ENCODE data around the gene COPE. TPM values are rescaled to one million over a fixed set of nuclear protein-coding genes. Genes with fewer than 3 reads are reported as not detected.
"Not testable (repeated sequence)": the region's sequence is repeated elsewhere in the genome, so short reads cannot be mapped to it uniquely, and the experiment has no call there.

The COPE gene
- 100 to 1,000 TPM in 2 of 3 donors, 10 to 100 TPM in 1; 93.3 to 142 (median 113) TPM for polyA plus RNA-seq (ENCODE audit: insufficient read length in 3 of 3)
- long read RNA-seq, donor 1, transcript COPE-201 (10 exons, 1,141 nt) = major isoform, 41 of 58 reads
- long read RNA-seq, donor 1, partial matches to known transcripts = 16 of 58 reads
- long read RNA-seq, donor 1, other reads (novel, unspliced or antisense) = 0 of 58 reads
- long read RNA-seq, donor 2, transcript COPE-201 (10 exons, 1,141 nt) = major isoform, 62 of 108 reads
- long read RNA-seq, donor 2, partial matches to known transcripts = 44 of 108 reads
- long read RNA-seq, donor 2, other reads (novel, unspliced or antisense) = 0 of 108 reads
- long read RNA-seq, donor 3, transcript COPE-201 (10 exons, 1,141 nt) = major isoform, 77 of 79 reads
- long read RNA-seq, donor 3, partial matches to known transcripts = 0 of 79 reads
- long read RNA-seq, donor 3, other reads (novel, unspliced or antisense) = 0 of 79 reads
- long read RNA-seq, donor 4, transcript COPE-201 (10 exons, 1,141 nt) = major isoform, 50 of 53 reads
- long read RNA-seq, donor 4, partial matches to known transcripts = 0 of 53 reads
- long read RNA-seq, donor 4, other reads (novel, unspliced or antisense) = 0 of 53 reads
- long read RNA-seq, donor 5, transcript COPE-201 (10 exons, 1,141 nt) = major isoform, 90 of 128 reads
- long read RNA-seq, donor 5, partial matches to known transcripts = 30 of 128 reads
- long read RNA-seq, donor 5, other reads (novel, unspliced or antisense) = 5 of 128 reads
- long read RNA-seq, donor 6, transcript COPE-201 (10 exons, 1,141 nt) = major isoform, 46 of 59 reads
- long read RNA-seq, donor 6, partial matches to known transcripts = 10 of 59 reads
- long read RNA-seq, donor 6, other reads (novel, unspliced or antisense) = 0 of 59 reads
- long read RNA-seq, donor 7, transcript COPE-201 (10 exons, 1,141 nt) = major isoform, 70 of 85 reads
- long read RNA-seq, donor 7, partial matches to known transcripts = 11 of 85 reads
- long read RNA-seq, donor 7, other reads (novel, unspliced or antisense) = 0 of 85 reads
- long read RNA-seq, donor 8 = 0 reads
- long read RNA-seq, donor 9, transcript COPE-201 (10 exons, 1,141 nt) = major isoform, 55 of 71 reads
- long read RNA-seq, donor 9, partial matches to known transcripts = 12 of 71 reads
- long read RNA-seq, donor 9, other reads (novel, unspliced or antisense) = 0 of 71 reads
- long read RNA-seq, donor 10, transcript COPE-201 (10 exons, 1,141 nt) = major isoform, 61 of 75 reads
- long read RNA-seq, donor 10, partial matches to known transcripts = 11 of 75 reads
- long read RNA-seq, donor 10, other reads (novel, unspliced or antisense) = 0 of 75 reads
- long read RNA-seq, donor 11, transcript COPE-201 (10 exons, 1,141 nt) = major isoform, 59 of 60 reads
- long read RNA-seq, donor 11, partial matches to known transcripts = 0 of 60 reads
- long read RNA-seq, donor 11, other reads (novel, unspliced or antisense) = 0 of 60 reads
- long read RNA-seq, donor 12, transcript COPE-201 (10 exons, 1,141 nt) = major isoform, 28 of 30 reads
- long read RNA-seq, donor 12, partial matches to known transcripts = 0 of 30 reads
- long read RNA-seq, donor 12, other reads (novel, unspliced or antisense) = 0 of 30 reads
- long read RNA-seq, donor 13, transcript COPE-201 (10 exons, 1,141 nt) = major isoform, 123 of 185 reads
- long read RNA-seq, donor 13, partial matches to known transcripts = 51 of 185 reads
- long read RNA-seq, donor 13, other reads (novel, unspliced or antisense) = 6 of 185 reads
- long read RNA-seq, donor 14, transcript COPE-201 (10 exons, 1,141 nt) = major isoform, 61 of 67 reads
- long read RNA-seq, donor 14, partial matches to known transcripts = 0 of 67 reads
- long read RNA-seq, donor 14, other reads (novel, unspliced or antisense) = 0 of 67 reads
- long read RNA-seq, donor 15, transcript COPE-201 (10 exons, 1,141 nt) = major isoform, 19 of 26 reads
- long read RNA-seq, donor 15, partial matches to known transcripts = 5 of 26 reads
- long read RNA-seq, donor 15, other reads (novel, unspliced or antisense) = 0 of 26 reads
- long read RNA-seq, donor 16, transcript COPE-201 (10 exons, 1,141 nt) = major isoform, 180 of 242 reads
- long read RNA-seq, donor 16, partial matches to known transcripts = 39 of 242 reads
- long read RNA-seq, donor 16, other reads (novel, unspliced or antisense) = 19 of 242 reads

GRCh38 chr19:18919086-18919899, at the start of gene COPE, which contains the start of gene DDX49:
Gene COPE (minus strand): TSS chr19:18919387. CDS start chr19:18919348, 39 bp downstream.
Gene DDX49 (plus strand): TSS chr19:18919715. CDS start chr19:18919742, 27 bp downstream.
- DNase-seq (ENCODE audit: extremely low read depth in 1 of 11, low read depth in 9 of 11, low spot score in 4 of 11) = peak; percentile 96 to 100 (median 99)

GRCh38 chr19:18967358-18968146, 48.4 kb upstream of the COPE start:
- DNase-seq (ENCODE audit: extremely low read depth in 1 of 11, low read depth in 9 of 11, low spot score in 4 of 11) = peak in 10 of 11 donors; percentile 49 to 84 (median 60)

DNA sequence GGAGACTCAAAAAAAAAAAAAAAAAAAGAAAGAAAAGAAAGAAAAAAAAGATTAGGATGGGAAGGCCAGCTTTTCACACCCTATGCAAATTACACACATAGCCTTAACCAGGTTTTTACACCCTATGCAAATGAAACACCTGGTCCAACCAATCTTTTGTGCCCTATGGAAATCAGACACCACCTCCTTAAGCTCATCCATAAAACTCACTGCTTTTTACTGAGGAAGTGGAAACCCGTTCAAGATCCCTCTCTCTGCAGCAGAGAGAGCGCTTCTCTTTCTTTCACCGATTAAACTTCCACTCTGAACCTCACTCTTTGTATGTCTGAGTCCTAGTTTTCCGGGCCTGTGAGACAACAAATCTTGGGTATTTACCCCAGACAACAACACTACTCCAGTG, 47.1 kb upstream of the COPE start:
- DNase-seq (ENCODE audit: extremely low read depth in 1 of 11, low read depth in 9 of 11, low spot score in 4 of 11) = no peak

DNA sequence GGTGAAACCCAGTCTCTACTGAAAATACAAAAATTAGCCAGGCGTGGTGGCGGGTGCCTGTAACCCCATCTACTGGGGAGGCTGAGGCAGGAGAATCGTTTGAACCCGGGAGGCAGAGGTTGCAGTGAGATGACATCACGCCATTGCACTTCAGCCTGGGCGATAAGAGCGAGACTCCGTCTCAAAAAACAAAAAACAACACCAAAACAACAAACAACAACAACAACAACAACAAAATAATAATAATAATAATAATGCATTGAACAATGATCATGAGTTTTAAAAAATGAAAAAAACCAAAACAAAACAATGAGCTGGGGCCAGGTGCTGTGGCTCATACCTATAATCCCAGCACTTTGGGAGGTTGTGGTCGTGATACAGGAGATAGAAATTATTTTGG, 44.9 kb upstream of the COPE start:
- no peak for DNase-seq (ENCODE audit: extremely low read depth in 1 of 11, low read depth in 9 of 11, low spot score in 4 of 11)

- DNase-seq (ENCODE audit: extremely low read depth in 1 of 11, low read depth in 9 of 11, low spot score in 4 of 11) = no peak
These were observed 42.8 kb upstream of the COPE start for GRCh38 chr19:18961767-18962620.

DNA sequence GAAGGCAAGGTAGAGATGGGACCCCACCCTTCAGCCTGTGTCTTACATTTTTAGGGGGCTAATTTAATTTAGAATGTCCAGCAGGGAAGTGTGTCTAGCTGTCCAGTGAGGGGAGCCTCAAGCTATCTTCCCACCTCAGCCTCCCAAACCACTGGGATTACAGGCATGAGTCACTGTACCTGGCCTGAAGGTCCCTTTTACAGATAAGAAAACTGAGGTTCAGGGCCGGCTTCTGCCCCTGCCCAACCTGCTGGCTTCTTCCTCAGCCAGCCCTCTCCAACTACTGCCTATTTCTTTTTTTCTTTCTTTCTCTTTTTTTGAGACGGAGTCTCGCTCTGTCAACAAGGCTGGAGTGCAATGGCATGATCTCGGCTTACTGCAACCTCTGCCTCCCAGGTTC, 41.2 kb upstream of the COPE start:
- no peak for DNase-seq (ENCODE audit: extremely low read depth in 1 of 11, low read depth in 9 of 11, low spot score in 4 of 11)

DNA sequence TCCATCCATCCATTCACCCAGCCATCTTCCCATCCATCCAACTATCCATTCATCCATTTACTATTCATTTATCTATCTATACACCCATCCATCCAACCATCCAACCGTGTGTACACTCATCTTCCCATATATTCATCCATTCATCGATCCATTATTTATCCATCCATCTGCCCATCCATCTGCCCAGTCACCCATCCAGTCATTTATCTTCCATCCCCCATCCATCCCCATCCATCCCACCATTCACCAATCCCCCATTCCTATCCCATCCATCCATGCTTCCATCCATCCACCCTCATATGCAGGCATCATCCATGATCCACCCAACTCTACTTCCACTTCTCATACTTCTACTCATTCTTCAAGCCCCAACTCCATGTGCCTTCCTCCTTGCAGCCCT, 35.9 kb upstream of the COPE start:
- no peak for DNase-seq (ENCODE audit: extremely low read depth in 1 of 11, low read depth in 9 of 11, low spot score in 4 of 11)

DNA sequence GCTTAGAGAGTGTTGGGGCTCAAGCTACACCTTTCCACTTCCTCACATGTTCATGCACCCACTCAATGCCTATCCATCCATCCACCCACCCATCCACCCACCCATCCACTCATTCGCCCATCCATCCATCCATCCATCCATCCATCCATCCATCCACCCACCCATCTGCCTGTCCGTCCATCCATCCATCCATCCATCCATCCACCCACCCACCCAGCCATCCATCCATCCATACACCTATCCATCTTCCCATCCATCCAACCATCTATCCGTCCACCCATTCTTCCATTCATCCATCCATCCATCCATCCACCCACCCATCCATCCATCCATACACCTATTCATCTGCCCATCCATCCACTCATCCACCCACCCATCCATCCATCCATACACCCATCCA, 34.9 kb upstream of the COPE start:
- no peak for DNase-seq (ENCODE audit: extremely low read depth in 1 of 11, low read depth in 9 of 11, low spot score in 4 of 11)

DNA sequence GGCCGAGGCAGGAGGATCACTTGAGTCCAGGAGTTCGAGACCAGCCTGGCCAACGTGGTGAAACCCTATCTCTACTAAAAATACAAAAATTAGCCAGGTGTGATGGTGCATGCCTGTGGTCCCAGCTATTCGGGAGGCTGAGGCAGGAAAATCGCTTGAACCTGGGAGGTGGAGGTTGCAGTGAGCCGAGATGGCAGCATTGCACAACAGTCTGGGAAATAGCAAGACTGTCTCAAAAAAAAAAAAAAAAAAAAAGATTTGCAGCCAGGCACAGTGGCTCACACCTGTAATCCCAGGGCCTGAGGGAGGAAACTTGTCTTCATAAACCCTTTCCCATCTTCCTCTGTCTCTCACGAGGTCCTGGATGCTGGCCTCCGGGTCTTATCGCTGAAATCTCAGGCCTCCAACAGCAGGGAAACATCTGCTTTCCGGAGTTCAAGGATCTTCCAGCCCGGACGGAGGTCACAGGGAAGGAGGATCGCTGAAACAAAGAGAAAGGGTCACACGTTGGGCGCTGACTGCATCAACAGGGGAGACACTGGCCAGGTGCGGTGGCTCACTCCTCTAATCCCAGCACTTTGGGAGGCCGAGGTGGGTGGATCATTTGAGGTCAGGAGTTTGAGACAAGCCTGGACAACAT, 33.3 kb upstream of the COPE start:
- not testable (repeated sequence) for DNase-seq (ENCODE audit: extremely low read depth in 1 of 11, low read depth in 9 of 11, low spot score in 4 of 11)

- no peak for DNase-seq (ENCODE audit: extremely low read depth in 1 of 11, low read depth in 9 of 11, low spot score in 4 of 11)
These were observed 32.6 kb upstream of the COPE start for GRCh38 chr19:18951721-18952281.

DNA sequence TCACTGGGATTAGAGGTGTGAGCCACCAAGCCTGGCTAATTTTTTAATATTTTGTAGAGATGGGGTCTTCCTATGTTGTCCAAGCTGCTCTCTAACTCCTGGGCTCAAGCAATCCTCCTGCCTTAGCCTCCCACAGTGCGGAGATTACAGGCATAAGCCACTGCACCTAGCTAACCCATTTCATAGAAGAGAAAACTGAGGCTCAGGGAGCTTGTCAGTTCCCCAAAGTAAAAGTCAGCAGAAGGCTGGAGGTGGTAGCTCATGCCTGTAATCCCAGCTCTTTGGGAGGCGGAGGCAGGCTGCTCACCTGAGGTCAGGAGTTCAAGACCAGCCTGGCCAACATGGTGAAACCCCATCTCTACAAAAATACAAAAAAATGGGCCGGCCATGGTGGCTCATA, 30.7 kb upstream of the COPE start:
- DNase-seq (ENCODE audit: extremely low read depth in 1 of 11, low read depth in 9 of 11, low spot score in 4 of 11) = no peak

DNA sequence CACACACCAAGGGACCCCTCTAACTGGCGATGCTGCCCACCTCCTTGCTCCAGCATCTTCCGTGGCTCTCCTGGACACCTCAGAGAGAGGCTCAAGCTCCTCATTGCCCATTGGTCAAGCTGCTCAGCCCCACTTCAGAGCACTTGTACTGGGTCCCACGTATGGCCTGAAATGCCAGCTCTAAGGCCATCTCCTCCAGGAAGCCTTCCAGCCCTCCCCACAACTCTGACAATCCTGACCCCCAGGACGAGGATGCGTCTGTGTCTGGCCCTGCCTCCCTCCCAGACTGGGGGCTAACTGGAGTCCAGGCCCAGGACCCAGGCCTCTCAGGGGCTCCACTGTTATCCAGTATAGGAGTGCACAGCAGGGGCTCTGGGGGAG, 29.8 kb upstream of the COPE start:
- DNase-seq (ENCODE audit: extremely low read depth in 1 of 11, low read depth in 9 of 11, low spot score in 4 of 11) = no peak

DNA sequence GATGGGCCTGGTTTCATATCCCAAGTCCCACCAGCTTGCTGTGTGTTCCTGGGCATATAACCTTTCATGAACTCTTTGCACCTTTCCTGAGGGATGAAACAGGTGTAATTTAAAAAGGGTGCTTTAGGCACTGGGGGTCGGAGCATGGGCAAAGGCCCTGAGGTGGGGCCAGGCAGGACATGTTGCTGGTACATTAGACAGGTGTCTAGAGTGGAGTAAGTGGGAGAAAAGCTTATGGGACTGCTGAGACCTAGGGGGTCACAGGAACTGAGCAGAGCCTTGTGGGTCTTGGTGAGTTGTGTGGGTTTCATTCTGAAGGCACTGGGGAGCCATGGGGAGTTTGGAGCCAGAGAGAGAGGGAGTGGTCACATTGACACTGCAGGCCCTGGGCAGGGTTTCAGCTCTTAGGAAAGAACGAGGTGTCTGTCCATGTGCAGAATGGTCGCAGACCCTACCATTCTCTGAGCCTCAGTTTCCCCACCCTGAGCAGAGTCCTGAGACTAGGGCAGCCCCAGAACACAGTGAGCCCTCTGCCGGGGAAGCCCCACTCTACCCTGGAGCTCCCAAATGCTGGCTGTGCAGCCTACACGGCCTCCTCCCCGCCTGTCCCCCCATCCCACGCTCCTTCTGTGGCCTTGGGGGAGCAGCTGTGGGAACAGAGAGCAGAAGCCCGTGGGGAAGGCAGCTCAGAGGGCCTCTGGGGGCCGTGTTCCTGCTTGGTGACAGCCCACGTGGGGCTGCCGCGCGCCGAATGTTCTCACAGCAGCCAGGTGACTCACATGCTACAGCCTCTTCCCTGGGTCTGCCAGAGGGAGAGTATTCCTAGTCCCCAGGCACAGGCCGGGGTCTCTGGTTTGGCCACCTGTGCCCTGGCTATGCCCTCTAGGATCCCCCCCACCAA, 29.1 kb upstream of the COPE start:
- no peak for DNase-seq (ENCODE audit: extremely low read depth in 1 of 11, low read depth in 9 of 11, low spot score in 4 of 11)
